ENCODE data around the gene ECE1. TPM values are rescaled to one million over a fixed set of nuclear protein-coding genes. Genes with fewer than 3 reads are reported as not detected.
A peak's percentile ranks its signal among the peaks of the same experiment; 100 is the strongest.

The ECE1 gene
- total RNA-seq, 2 experiments from 2014 or later: 70.9 to 72.5 TPM

- POLR2A ChIA-PET: interaction anchor here (1.0 to 4.9 kb wide), 7 partner anchors 8 to 49 kb away, joined by 3 to 57 read pairs (median 9); no protein-coding TSS in a partner anchor
- DNase-seq (peak; percentile 38), ATAC-seq (peak; percentile 17)
- CTCF ChIA-PET: interaction anchor here (2.4 to 6.4 kb wide), 7 partner anchors 15 to 42 kb away, joined by 8 to 91 read pairs (median 14); no protein-coding TSS in a partner anchor
- Mint-ChIP-seq H3K9me3 (ENCODE audit: insufficient read depth) (no peaks in the 10 kb centered on the region), H3K27me3 (ENCODE audit: low read depth) (no peaks in the 10 kb centered on the region), H3K4me3 (peak overlapping the region; percentile 73), H3K27ac (peak overlapping the region; percentile 99), H3K4me1 (ENCODE audit: low read depth) (peaks cover 89% of the 10 kb centered on the region), H3K36me3 (ENCODE audit: low read depth) (peaks cover 15% of the 10 kb centered on the region)
Observed at GRCh38 chr1:21295002-21295401, 4.7 kb upstream of the ECE1 start.

GRCh38 chr1:21294266-21294989 is 4.2 kb upstream of the ECE1 start:
- DNase-seq (peak; percentile 91), ATAC-seq (peak; percentile 78)
- ChIA-PET CTCF (interaction anchor here (0.9 to 6.4 kb wide), 10 partner anchors 15 to 74 kb away, joined by 3 to 91 read pairs (median 13); no protein-coding TSS in a partner anchor), POLR2A (interaction anchor here (0.6 to 4.9 kb wide), 11 partner anchors 9 to 49 kb away, joined by 3 to 57 read pairs (median 9); no protein-coding TSS in a partner anchor)
- Mint-ChIP-seq H3K27me3 (ENCODE audit: low read depth) (no peaks in the 10 kb centered on the region), H3K36me3 (ENCODE audit: low read depth) (peaks cover 13% of the 10 kb centered on the region), H3K4me3 (peak overlapping the region; percentile 73), H3K9me3 (ENCODE audit: insufficient read depth) (no peaks in the 10 kb centered on the region), H3K27ac (peak overlapping the region; percentile 99), H3K4me1 (ENCODE audit: low read depth) (peaks cover 86% of the 10 kb centered on the region)

GRCh38 chr1:21293537-21294265 is 3.4 kb upstream of the ECE1 start:
- H3K4me1 Mint-ChIP-seq (ENCODE audit: low read depth): peaks cover 86% of the 10 kb centered on the region
- H3K4me3 Mint-ChIP-seq: peak overlapping the region; percentile 73
- CTCF ChIA-PET: interaction anchor here (0.9 to 6.4 kb wide), 12 partner anchors 14 to 76 kb away, joined by 3 to 91 read pairs (median 12); no protein-coding TSS in a partner anchor
- peak; percentile 75 for DNase-seq
- peak overlapping the region; percentile 99 for H3K27ac Mint-ChIP-seq
- peaks cover 11% of the 10 kb centered on the region for H3K36me3 Mint-ChIP-seq (ENCODE audit: low read depth)
- H3K27me3 Mint-ChIP-seq (ENCODE audit: low read depth): no peaks in the 10 kb centered on the region
- H3K9me3 Mint-ChIP-seq (ENCODE audit: insufficient read depth): no peaks in the 10 kb centered on the region
- POLR2A ChIA-PET: interaction anchor here (0.8 to 4.9 kb wide), 12 partner anchors 10 to 507 kb away, joined by 3 to 57 read pairs (median 9); partner anchors contain the start of gene HP1BP3
- ATAC-seq: peak; percentile 31

- CTCF ChIA-PET: interaction anchor here (0.9 to 6.4 kb wide), 11 partner anchors 14 to 77 kb away, joined by 3 to 91 read pairs (median 12); no protein-coding TSS in a partner anchor
- ATAC-seq: peak; percentile 25
- POLR2A ChIA-PET: interaction anchor here (0.7 to 4.9 kb wide), 12 partner anchors 10 to 506 kb away, joined by 3 to 57 read pairs (median 9); partner anchors contain the start of gene HP1BP3
- DNase-seq: peak; percentile 66
- no peaks in the 10 kb centered on the region for H3K27me3 Mint-ChIP-seq (ENCODE audit: low read depth)
- H3K4me3 Mint-ChIP-seq: peak overlapping the region; percentile 73
- H3K9me3 Mint-ChIP-seq (ENCODE audit: insufficient read depth): no peaks in the 10 kb centered on the region
- peaks cover 10% of the 10 kb centered on the region for H3K36me3 Mint-ChIP-seq (ENCODE audit: low read depth)
- H3K27ac Mint-ChIP-seq: peak overlapping the region; percentile 99
- H3K4me1 Mint-ChIP-seq (ENCODE audit: low read depth): peaks cover 86% of the 10 kb centered on the region
Observed at GRCh38 chr1:21292984-21293536, 2.8 kb upstream of the ECE1 start.

GRCh38 chr1:21292503-21292983 is 2.3 kb upstream of the ECE1 start:
- H3K27ac Mint-ChIP-seq: peak overlapping the region; percentile 99

GRCh38 chr1:21291964-21292363 is 1.7 kb upstream of the ECE1 start:
- peak overlapping the region; percentile 99 for H3K27ac Mint-ChIP-seq
- POLR2A ChIA-PET: interaction anchor here (1.0 to 4.9 kb wide), 7 partner anchors 9 to 52 kb away, joined by 3 to 57 read pairs (median 14); no protein-coding TSS in a partner anchor
- H3K4me1 Mint-ChIP-seq (ENCODE audit: low read depth): peaks cover 83% of the 10 kb centered on the region

More at GRCh38 chr1:21292503-21292983, 2.3 kb upstream of the ECE1 start:
- H3K4me3 Mint-ChIP-seq: peak overlapping the region; percentile 73
- peaks cover 86% of the 10 kb centered on the region for H3K4me1 Mint-ChIP-seq (ENCODE audit: low read depth)
- ATAC-seq (no peak), DNase-seq (no peak)
- H3K27me3 Mint-ChIP-seq (ENCODE audit: low read depth): no peaks in the 10 kb centered on the region
- peaks cover 13% of the 10 kb centered on the region for H3K36me3 Mint-ChIP-seq (ENCODE audit: low read depth)
- no peaks in the 10 kb centered on the region for H3K9me3 Mint-ChIP-seq (ENCODE audit: insufficient read depth)
- CTCF ChIA-PET: interaction anchor here (0.9 to 6.4 kb wide), 10 partner anchors 13 to 77 kb away, joined by 3 to 91 read pairs (median 10); no protein-coding TSS in a partner anchor
- POLR2A ChIA-PET: interaction anchor here (0.7 to 4.9 kb wide), 11 partner anchors 9 to 506 kb away, joined by 3 to 57 read pairs (median 9); partner anchors contain the start of gene HP1BP3

GRCh38 chr1:21291184-21291583 is 921 bp upstream of the ECE1 start:
- CTCF ChIA-PET: interaction anchor here (1.0 to 6.4 kb wide), 7 partner anchors 11 to 54 kb away, joined by 5 to 91 read pairs (median 6); no protein-coding TSS in a partner anchor

More at GRCh38 chr1:21291964-21292363, 1.7 kb upstream of the ECE1 start:
- ATAC-seq (no peak), DNase-seq (no peak)
- CTCF ChIA-PET: interaction anchor here (0.9 to 6.4 kb wide), 8 partner anchors 12 to 76 kb away, joined by 3 to 91 read pairs (median 6); no protein-coding TSS in a partner anchor
- H3K27me3 Mint-ChIP-seq (ENCODE audit: low read depth): no peaks in the 10 kb centered on the region
- H3K4me3 Mint-ChIP-seq: peak overlapping the region; percentile 73
- H3K9me3 Mint-ChIP-seq (ENCODE audit: insufficient read depth): no peaks in the 10 kb centered on the region
- peaks cover 14% of the 10 kb centered on the region for H3K36me3 Mint-ChIP-seq (ENCODE audit: low read depth)

GRCh38 chr1:21290546-21290944 is 282 bp upstream of the ECE1 start:
- Mint-ChIP-seq H3K4me3 (peak overlapping the region; percentile 78), H3K27ac (peak overlapping the region; percentile 80)

More at GRCh38 chr1:21291184-21291583, 921 bp upstream of the ECE1 start:
- no peak for DNase-seq
- Mint-ChIP-seq H3K36me3 (ENCODE audit: low read depth) (peaks cover 14% of the 10 kb centered on the region), H3K27me3 (ENCODE audit: low read depth) (no peaks in the 10 kb centered on the region), H3K4me1 (ENCODE audit: low read depth) (peaks cover 76% of the 10 kb centered on the region), H3K4me3 (no peak overlapping the region), H3K9me3 (ENCODE audit: insufficient read depth) (no peaks in the 10 kb centered on the region), H3K27ac (no peak overlapping the region)
- POLR2A ChIA-PET: interaction anchor here (0.7 to 4.9 kb wide), 3 partner anchors 9 to 53 kb away, joined by 3 to 57 read pairs (median 3); no protein-coding TSS in a partner anchor
- no peak for ATAC-seq

GRCh38 chr1:21289127-21289526 is 1.1 kb downstream of the ECE1 start:
- ChIA-PET CTCF (interaction anchor here (1.0 to 11.7 kb wide), 2 partner anchors 19 to 34 kb away, joined by 4 to 152 read pairs; no protein-coding TSS in a partner anchor), POLR2A (interaction anchor here (1.3 kb wide), 1 partner anchor 56 kb away, joined by 5 read pairs; no protein-coding TSS in a partner anchor)
- no peaks in the 10 kb centered on the region for H3K9me3 Mint-ChIP-seq (ENCODE audit: insufficient read depth)
- H3K27me3 Mint-ChIP-seq (ENCODE audit: low read depth): no peaks in the 10 kb centered on the region
- ATAC-seq: no peak
- H3K4me3 Mint-ChIP-seq: peak overlapping the region; percentile 82
- H3K36me3 Mint-ChIP-seq (ENCODE audit: low read depth): peaks cover 18% of the 10 kb centered on the region
- DNase-seq: no peak
- H3K4me1 Mint-ChIP-seq (ENCODE audit: low read depth): peaks cover 64% of the 10 kb centered on the region
- no peak overlapping the region for H3K27ac Mint-ChIP-seq

More at GRCh38 chr1:21290546-21290944, 282 bp upstream of the ECE1 start:
- peaks cover 70% of the 10 kb centered on the region for H3K4me1 Mint-ChIP-seq (ENCODE audit: low read depth)
- no peaks in the 10 kb centered on the region for H3K27me3 Mint-ChIP-seq (ENCODE audit: low read depth)
- ATAC-seq: no peak
- H3K36me3 Mint-ChIP-seq (ENCODE audit: low read depth): peaks cover 14% of the 10 kb centered on the region
- CTCF ChIA-PET: interaction anchor here (1.0 to 6.4 kb wide), 6 partner anchors 10 to 55 kb away, joined by 5 to 91 read pairs (median 6); no protein-coding TSS in a partner anchor
- POLR2A ChIA-PET: interaction anchor here (0.7 to 0.9 kb wide), 2 partner anchors 9 to 39 kb away, joined by 3 read pairs; no protein-coding TSS in a partner anchor
- H3K9me3 Mint-ChIP-seq (ENCODE audit: insufficient read depth): no peaks in the 10 kb centered on the region
- DNase-seq: peak; percentile 36

GRCh38 chr1:21287905-21288514 is 2.3 kb downstream of the ECE1 start:
- Mint-ChIP-seq H3K27me3 (ENCODE audit: low read depth) (no peaks in the 10 kb centered on the region), H3K4me3 (no peak overlapping the region), H3K27ac (no peak overlapping the region), H3K36me3 (ENCODE audit: low read depth) (peaks cover 26% of the 10 kb centered on the region), H3K4me1 (ENCODE audit: low read depth) (peaks cover 61% of the 10 kb centered on the region), H3K9me3 (ENCODE audit: insufficient read depth) (no peaks in the 10 kb centered on the region)
- ATAC-seq (no peak), DNase-seq (no peak)
- POLR2A ChIA-PET: no interaction called here
- CTCF ChIA-PET: interaction anchor here (0.6 to 11.7 kb wide), 4 partner anchors 18 to 46 kb away, joined by 3 to 152 read pairs (median 3); no protein-coding TSS in a partner anchor

Data from activated CD8-positive, alpha-beta T cell treated with anti-CD3 and anti-CD28 coated beads, Interleukin-2, amount 10 ng/mL, durations not matched to agents 7 days and 5 days (primary cell).